HepG2 (cell line): ENCODE results near the gene RPL19. TPM values are rescaled to one million over a fixed set of nuclear protein-coding genes. Genes with fewer than 3 reads are reported as not detected.

Source experiments
- ERF ChIP-seq: IDR thresholded peaks from 2 replicates; pipeline ENCODE4 v1.6.1; 2018; ENCODE audit warnings: missing biosample characterization, missing genetic modification reagents
- MIXL1 ChIP-seq: IDR thresholded peaks from 2 replicates; pipeline ENCODE4 v1.6.1; 2016
- SALL1 ChIP-seq: sonication (generic); formaldehyde crosslinking; IDR thresholded peaks from 2 replicates; pipeline ENCODE4 v1.8.0; 2022; ENCODE audit warnings: mild to moderate bottlenecking, missing genetic modification reagents
- TEAD3 ChIP-seq: optimal IDR thresholded peaks from 2 replicates; pipeline ENCODE3; 2016; ENCODE audit warnings: borderline replicate concordance
- ZNF101 ChIP-seq: sonication (generic); formaldehyde crosslinking; IDR thresholded peaks from 2 replicates; pipeline ENCODE4 v1.4.0; 2020; ENCODE audit warnings: mild to moderate bottlenecking, low read depth, missing genetic modification reagents, borderline replicate concordance
- ZNF331 ChIP-seq: sonication (generic); formaldehyde crosslinking; IDR thresholded peaks from 2 replicates; pipeline ENCODE4 v1.4.0; 2020; ENCODE audit warnings: missing genetic modification reagents
- ZNF547 ChIP-seq: sonication (generic); formaldehyde crosslinking; IDR thresholded peaks from 2 replicates; pipeline ENCODE4 v1.5.1; 2020; ENCODE audit warnings: mild to moderate bottlenecking, missing genetic modification reagents
- ZNF639 ChIP-seq: conservative IDR thresholded peaks from 2 replicates; pipeline ENCODE4 v1.6.1; 2018; ENCODE audit warnings: missing genetic modification reagents
- ZNF772 ChIP-seq: sonication (generic); formaldehyde crosslinking; IDR thresholded peaks from 2 replicates; pipeline ENCODE4 v1.5.0; 2020; ENCODE audit warnings: mild to moderate bottlenecking, missing genetic modification reagents
- polyA plus RNA-seq, 8 experiments: library from polyadenylated mRNA; depleted of rRNA in 3 of 8; stranded (reverse) in 7 of 8; unstranded in 1 of 8; fragments of >200 nt; fragmentation: Illumina TruSeq in 4 of 8; extraction: Trizol in 4 of 8; gene quantifications; 2 replicates each; pipeline versions ENCODE4 v1.2.1 to v1.2.3, GENCODE V29; 2011 to 2016; ENCODE audit warnings: low read depth in 4 of 8, missing spikeins in 1 of 8, mixed read lengths in 1 of 8; ENCODE audit not compliant: insufficient read depth in 1 of 8
- total RNA-seq, 5 experiments: library from RNA; depleted of rRNA; stranded (reverse); fragments of >200 nt; fragmentation: Illumina TruSeq; extraction: Trizol; gene quantifications; 2 replicates each; pipeline ENCODE4 v1.2.3, GENCODE V29; 2016; ENCODE audit warnings: low read depth in 1 of 5
- TF ChIP-seq, protein P1 (sequence below), 2 experiments: sonication (generic) in 1 of 2; formaldehyde crosslinking in 1 of 2; IDR thresholded peaks; 2 replicates each; pipeline versions ENCODE4 v1.5.1 to v1.6.1; 2011 to 2020; ENCODE audit warnings: borderline replicate concordance in 1 of 2, low read depth in 1 of 2, low read length in 1 of 2, mild to moderate bottlenecking in 1 of 2, missing genetic modification reagents in 1 of 2, moderate library complexity in 1 of 2
- TF ChIP-seq, protein P2 (sequence below): sonication (generic); formaldehyde crosslinking; IDR thresholded peaks from 2 replicates; pipeline ENCODE4 v1.8.1; 2022; ENCODE audit warnings: mild to moderate bottlenecking, missing genetic modification reagents
- TF ChIP-seq, protein P3 (sequence below): sonication (generic); formaldehyde crosslinking; IDR thresholded peaks from 2 replicates; pipeline ENCODE4 v1.9.0; 2022; ENCODE audit warnings: missing genetic modification reagents, mild to moderate bottlenecking, borderline replicate concordance
- TF ChIP-seq, protein P4 (sequence below), 2 experiments: sonication (generic) in 1 of 2; formaldehyde crosslinking in 1 of 2; IDR thresholded peaks; 2 replicates each; pipeline versions ENCODE4 v1.4.0 to v1.6.1; 2018 to 2020; ENCODE audit warnings: missing genetic modification reagents in 2 of 2, borderline replicate concordance in 1 of 2, low read depth in 1 of 2, mild to moderate bottlenecking in 1 of 2, missing biosample characterization in 1 of 2
- TF ChIP-seq, protein P5 (sequence below): sonication (generic); formaldehyde crosslinking; IDR thresholded peaks from 2 replicates; pipeline ENCODE4 v1.5.1; 2020; ENCODE audit warnings: mild to moderate bottlenecking, missing genetic modification reagents, moderate library complexity

Gene RPL19
- total and polyA plus RNA-seq, 2 of the 13 experiments (the other 11 are each of a cell fraction or from before 2014, with no cell fraction given), result 2,522 to 2,768 TPM

- TF ChIP-seq, protein P1, sequence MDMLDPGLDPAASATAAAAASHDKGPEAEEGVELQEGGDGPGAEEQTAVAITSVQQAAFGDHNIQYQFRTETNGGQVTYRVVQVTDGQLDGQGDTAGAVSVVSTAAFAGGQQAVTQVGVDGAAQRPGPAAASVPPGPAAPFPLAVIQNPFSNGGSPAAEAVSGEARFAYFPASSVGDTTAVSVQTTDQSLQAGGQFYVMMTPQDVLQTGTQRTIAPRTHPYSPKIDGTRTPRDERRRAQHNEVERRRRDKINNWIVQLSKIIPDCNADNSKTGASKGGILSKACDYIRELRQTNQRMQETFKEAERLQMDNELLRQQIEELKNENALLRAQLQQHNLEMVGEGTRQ (IDR thresholded peaks at IDR 0.05; ENCODE audit: low read depth, low read length), result no peak
- TF ChIP-seq, protein P1 (CRISPR knock-in tag; IDR thresholded peaks at IDR 0.05; ENCODE audit: borderline replicate concordance), result no peak
- TF ChIP-seq ZNF547 (0 out of 2 replicates have a peak, but pooled peaks have one; percentile 19), ZNF639 (CRISPR knock-in tag) (no peak), ZNF331 (peak; percentile 49; the same call in 1 of the 2 replicates), ERF (CRISPR knock-in tag) (no peak), ZNF772 (CRISPR knock-in tag) (no peak), MIXL1 (0 out of 2 replicates have a peak, but pooled peaks have one; percentile 31), SALL1 (CRISPR knock-in tag) (peak; percentile 46; the same call in 1 of the 2 replicates), TEAD3 (CRISPR knock-in tag) (peak; percentile 37), ZNF101 (no peak)
- TF ChIP-seq, protein P2, sequence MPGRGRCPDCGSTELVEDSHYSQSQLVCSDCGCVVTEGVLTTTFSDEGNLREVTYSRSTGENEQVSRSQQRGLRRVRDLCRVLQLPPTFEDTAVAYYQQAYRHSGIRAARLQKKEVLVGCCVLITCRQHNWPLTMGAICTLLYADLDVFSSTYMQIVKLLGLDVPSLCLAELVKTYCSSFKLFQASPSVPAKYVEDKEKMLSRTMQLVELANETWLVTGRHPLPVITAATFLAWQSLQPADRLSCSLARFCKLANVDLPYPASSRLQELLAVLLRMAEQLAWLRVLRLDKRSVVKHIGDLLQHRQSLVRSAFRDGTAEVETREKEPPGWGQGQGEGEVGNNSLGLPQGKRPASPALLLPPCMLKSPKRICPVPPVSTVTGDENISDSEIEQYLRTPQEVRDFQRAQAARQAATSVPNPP, result no peak
- TF ChIP-seq, protein P3, sequence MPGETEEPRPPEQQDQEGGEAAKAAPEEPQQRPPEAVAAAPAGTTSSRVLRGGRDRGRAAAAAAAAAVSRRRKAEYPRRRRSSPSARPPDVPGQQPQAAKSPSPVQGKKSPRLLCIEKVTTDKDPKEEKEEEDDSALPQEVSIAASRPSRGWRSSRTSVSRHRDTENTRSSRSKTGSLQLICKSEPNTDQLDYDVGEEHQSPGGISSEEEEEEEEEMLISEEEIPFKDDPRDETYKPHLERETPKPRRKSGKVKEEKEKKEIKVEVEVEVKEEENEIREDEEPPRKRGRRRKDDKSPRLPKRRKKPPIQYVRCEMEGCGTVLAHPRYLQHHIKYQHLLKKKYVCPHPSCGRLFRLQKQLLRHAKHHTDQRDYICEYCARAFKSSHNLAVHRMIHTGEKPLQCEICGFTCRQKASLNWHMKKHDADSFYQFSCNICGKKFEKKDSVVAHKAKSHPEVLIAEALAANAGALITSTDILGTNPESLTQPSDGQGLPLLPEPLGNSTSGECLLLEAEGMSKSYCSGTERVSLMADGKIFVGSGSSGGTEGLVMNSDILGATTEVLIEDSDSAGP (CRISPR knock-in tag), result peak; percentile 45; the same call in 1 of the 2 replicates
- TF ChIP-seq, protein P4, sequence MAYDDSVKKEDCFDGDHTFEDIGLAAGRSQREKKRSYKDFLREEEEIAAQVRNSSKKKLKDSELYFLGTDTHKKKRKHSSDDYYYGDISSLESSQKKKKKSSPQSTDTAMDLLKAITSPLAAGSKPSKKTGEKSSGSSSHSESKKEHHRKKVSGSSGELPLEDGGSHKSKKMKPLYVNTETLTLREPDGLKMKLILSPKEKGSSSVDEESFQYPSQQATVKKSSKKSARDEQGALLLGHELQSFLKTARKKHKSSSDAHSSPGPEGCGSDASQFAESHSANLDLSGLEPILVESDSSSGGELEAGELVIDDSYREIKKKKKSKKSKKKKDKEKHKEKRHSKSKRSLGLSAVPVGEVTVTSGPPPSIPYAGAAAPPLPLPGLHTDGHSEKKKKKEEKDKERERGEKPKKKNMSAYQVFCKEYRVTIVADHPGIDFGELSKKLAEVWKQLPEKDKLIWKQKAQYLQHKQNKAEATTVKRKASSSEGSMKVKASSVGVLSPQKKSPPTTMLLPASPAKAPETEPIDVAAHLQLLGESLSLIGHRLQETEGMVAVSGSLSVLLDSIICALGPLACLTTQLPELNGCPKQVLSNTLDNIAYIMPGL (CRISPR knock-in tag; IDR thresholded peaks at IDR 0.05; ENCODE audit: borderline replicate concordance in 1 of 2, low read depth in 1 of 2), result peak in 1 of 2 experiments; percentile 79; a peak in 1 of 4 replicates
- TF ChIP-seq, protein P5, sequence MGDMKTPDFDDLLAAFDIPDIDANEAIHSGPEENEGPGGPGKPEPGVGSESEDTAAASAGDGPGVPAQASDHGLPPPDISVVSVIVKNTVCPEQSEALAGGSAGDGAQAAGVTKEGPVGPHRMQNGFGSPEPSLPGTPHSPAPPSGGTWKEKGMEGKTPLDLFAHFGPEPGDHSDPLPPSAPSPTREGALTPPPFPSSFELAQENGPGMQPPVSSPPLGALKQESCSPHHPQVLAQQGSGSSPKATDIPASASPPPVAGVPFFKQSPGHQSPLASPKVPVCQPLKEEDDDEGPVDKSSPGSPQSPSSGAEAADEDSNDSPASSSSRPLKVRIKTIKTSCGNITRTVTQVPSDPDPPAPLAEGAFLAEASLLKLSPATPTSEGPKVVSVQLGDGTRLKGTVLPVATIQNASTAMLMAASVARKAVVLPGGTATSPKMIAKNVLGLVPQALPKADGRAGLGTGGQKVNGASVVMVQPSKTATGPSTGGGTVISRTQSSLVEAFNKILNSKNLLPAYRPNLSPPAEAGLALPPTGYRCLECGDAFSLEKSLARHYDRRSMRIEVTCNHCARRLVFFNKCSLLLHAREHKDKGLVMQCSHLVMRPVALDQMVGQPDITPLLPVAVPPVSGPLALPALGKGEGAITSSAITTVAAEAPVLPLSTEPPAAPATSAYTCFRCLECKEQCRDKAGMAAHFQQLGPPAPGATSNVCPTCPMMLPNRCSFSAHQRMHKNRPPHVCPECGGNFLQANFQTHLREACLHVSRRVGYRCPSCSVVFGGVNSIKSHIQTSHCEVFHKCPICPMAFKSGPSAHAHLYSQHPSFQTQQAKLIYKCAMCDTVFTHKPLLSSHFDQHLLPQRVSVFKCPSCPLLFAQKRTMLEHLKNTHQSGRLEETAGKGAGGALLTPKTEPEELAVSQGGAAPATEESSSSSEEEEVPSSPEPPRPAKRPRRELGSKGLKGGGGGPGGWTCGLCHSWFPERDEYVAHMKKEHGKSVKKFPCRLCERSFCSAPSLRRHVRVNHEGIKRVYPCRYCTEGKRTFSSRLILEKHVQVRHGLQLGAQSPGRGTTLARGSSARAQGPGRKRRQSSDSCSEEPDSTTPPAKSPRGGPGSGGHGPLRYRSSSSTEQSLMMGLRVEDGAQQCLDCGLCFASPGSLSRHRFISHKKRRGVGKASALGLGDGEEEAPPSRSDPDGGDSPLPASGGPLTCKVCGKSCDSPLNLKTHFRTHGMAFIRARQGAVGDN (CRISPR knock-in tag), result peak; percentile 56
These were observed 39.7 kb downstream of the RPL19 start (continued) for GRCh38 chr17:39239640-39240314.
